Breast epithelium (tissue), 4 donors: ENCODE results near the gene CDH23. TPM values are rescaled to one million over a fixed set of nuclear protein-coding genes. Genes with fewer than 3 reads are reported as not detected.

ENCODE experiments used
- DNase-seq, 2 donors: peaks; one replicate each; pipeline ENCODE4 v3.0.0-alpha.2; 2019; ENCODE audit warnings: low spot score in 2 of 2
- H3K27ac ChIP-seq, 2 donors: fragments of 200-600 bp; sonication (generic) in 1 of 2; one replicate each; pipeline ENCODE4 v1.5.1; 2016 to 2019; ENCODE audit warnings: mild to moderate bottlenecking in 1 of 2
- H3K27me3 ChIP-seq, 2 donors: fragments of 200-600 bp; sonication (generic) in 1 of 2; one replicate each; pipeline versions ENCODE4 v1.5.1 to v1.6.0; 2017 to 2019; ENCODE audit warnings: control low read depth in 1 of 2, mild to moderate bottlenecking in 1 of 2
- H3K36me3 ChIP-seq: fragments of 200-600 bp; one replicate; pipeline ENCODE4 v1.5.1; 2019
- H3K4me1 ChIP-seq, 2 donors: fragments of 200-600 bp; sonication (generic); one replicate each; pipeline ENCODE4 v1.5.1; 2016 to 2019; ENCODE audit warnings: control low read depth in 1 of 2
- H3K4me3 ChIP-seq, 3 donors: fragments of 200-600 bp; sonication (generic); 1 replicate in 2 of 3; 2 replicates in 1 of 3; pipeline ENCODE4 v1.5.1; 2016 to 2019; ENCODE audit warnings: mild to moderate bottlenecking in 3 of 3, moderate library complexity in 2 of 3
- H3K9me3 ChIP-seq, 2 donors: fragments of 200-600 bp; sonication (generic) in 1 of 2; one replicate each; pipeline ENCODE4 v1.5.1; 2016 to 2019; ENCODE audit warnings: control low read depth in 1 of 2
- POLR2A ChIP-seq: fragments of 450-650 bp; IDR thresholded peaks from one replicate; pipeline ENCODE4 v1.6.1; 2016; ENCODE audit warnings: antibody characterized with exemption, mild to moderate bottlenecking, moderate library complexity
- POLR2AphosphoS5 ChIP-seq, 3 donors: sonication (generic); formaldehyde crosslinking; IDR thresholded peaks; one replicate each; pipeline ENCODE4 v1.6.1; 2017; ENCODE audit warnings: antibody characterized with exemption in 3 of 3
- intact Hi-C: fragments of 100-400 bp; cut with DNase I; formaldehyde crosslinking; loops from one replicate; pipeline ENCODE4 v1.15.1; 2023; ENCODE audit warnings: low total_unique reads
- total RNA-seq, 3 donors: library from RNA; depleted of rRNA; stranded (reverse); fragments of >200 nt; gene quantifications; one replicate each; pipeline ENCODE4 v1.1.0, GENCODE V29; 2016
- TF ChIP-seq, protein P1 (sequence below), 3 donors: fragments of 450-650 bp; IDR thresholded peaks; one replicate each; pipeline ENCODE4 v1.5.1; 2016 to 2017; ENCODE audit warnings: antibody characterized with exemption in 3 of 3, mild to moderate bottlenecking in 3 of 3, moderate library complexity in 3 of 3

Gene CDH23
- total RNA-seq, 3 donors from 2014 or later = 8.5 to 13.8 (median 11.6) TPM

DNA sequence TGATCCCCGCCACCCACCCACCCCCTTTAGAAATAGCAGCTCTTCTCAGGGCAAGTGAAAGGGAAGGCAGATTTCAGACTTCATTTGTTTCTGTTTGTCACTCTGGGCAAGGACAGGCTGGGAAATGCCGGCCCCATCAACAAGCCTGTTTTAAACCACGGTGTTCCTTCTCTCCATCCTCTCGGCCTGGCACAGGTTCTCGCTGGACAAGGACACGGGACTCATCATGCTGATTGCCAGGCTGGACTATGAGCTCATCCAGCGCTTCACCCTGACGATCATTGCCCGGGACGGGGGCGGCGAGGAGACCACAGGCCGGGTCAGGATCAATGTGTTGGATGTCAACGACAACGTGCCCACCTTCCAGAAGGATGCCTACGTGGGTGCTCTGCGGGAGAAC is 280.5 kb downstream of the CDH23 start:
- H3K36me3 ChIP-seq = no peaks in the 10 kb centered on the region
- no peak overlapping the region for H3K4me3 ChIP-seq
- H3K4me1 ChIP-seq = no peaks in the 10 kb centered on the region
- intact Hi-C loops = no loop called here
- H3K9me3 ChIP-seq = no peaks in the 10 kb centered on the region
- no peak for DNase-seq
- no peak overlapping the region for H3K27ac ChIP-seq
- TF ChIP-seq POLR2A (no peak), POLR2AphosphoS5 (IDR thresholded peaks at IDR 0.05) (no peak)
- TF ChIP-seq, protein P1, sequence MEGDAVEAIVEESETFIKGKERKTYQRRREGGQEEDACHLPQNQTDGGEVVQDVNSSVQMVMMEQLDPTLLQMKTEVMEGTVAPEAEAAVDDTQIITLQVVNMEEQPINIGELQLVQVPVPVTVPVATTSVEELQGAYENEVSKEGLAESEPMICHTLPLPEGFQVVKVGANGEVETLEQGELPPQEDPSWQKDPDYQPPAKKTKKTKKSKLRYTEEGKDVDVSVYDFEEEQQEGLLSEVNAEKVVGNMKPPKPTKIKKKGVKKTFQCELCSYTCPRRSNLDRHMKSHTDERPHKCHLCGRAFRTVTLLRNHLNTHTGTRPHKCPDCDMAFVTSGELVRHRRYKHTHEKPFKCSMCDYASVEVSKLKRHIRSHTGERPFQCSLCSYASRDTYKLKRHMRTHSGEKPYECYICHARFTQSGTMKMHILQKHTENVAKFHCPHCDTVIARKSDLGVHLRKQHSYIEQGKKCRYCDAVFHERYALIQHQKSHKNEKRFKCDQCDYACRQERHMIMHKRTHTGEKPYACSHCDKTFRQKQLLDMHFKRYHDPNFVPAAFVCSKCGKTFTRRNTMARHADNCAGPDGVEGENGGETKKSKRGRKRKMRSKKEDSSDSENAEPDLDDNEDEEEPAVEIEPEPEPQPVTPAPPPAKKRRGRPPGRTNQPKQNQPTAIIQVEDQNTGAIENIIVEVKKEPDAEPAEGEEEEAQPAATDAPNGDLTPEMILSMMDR (IDR thresholded peaks at IDR 0.05) = no peak
- H3K27me3 ChIP-seq = no peaks in the 10 kb centered on the region

DNA sequence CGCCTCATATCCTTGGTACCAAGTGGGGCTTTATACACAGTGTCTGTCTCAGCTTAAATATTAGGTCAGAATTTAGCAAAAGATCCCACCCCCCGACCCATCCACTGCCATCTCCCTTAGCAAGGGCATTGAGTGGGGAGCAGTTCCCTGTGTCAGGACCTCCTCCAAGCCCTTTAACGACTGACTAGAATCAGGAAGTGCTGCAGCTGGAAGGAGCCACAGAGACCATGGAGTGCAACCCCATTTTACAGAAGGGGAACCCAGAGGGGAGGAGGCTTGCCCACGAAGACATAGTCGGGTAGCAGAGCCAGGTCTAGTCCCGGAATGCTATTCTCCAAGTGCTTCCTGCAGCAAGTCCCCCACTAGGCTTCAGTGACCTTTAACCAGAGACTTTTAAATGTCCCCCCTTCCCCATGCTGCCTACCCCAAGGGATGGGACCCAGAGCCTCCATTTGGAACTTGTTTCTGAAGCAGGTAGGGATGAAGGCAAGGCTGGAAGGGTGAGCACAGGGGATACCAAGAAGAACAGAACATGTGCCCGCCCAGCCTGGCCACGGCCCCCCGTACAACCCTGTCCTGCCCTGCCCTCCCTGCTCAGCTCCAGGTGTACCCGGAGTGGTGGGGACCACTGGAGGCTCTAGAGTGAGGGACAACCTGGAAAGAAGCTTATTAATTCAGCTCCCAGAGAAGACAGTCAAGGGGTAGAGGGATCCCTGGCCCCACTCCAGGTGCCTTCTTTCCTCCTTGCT is 281.5 kb downstream of the CDH23 start:
- no peak overlapping the region for H3K4me3 ChIP-seq
- no peak for TF ChIP-seq POLR2A
- no peak for TF ChIP-seq POLR2AphosphoS5 (IDR thresholded peaks at IDR 0.05)
- TF ChIP-seq, protein P1 (IDR thresholded peaks at IDR 0.05) = no peak

DNA sequence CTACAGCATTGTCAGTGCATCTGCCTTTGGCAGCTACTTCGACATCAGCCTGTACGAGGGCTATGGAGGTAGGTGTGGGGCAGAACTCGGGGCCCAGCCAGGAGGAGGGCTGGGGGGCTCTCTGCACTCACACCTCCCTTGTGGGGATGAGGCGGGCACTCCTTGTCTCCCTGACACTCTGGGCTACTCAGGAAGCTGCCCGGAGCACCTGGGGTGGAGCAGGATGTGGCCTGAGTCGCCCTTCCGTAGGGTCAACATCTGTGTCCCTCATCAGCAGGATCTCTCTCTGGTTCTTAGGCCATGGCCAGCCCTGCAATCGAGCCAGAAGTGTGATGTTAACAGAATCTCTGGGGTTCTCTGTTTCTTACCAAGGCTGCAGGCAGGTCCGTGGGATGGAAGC is 282.7 kb downstream of the CDH23 start:
- Histone ChIP-seq H3K36me3 (no peaks in the 10 kb centered on the region), H3K27ac (no peak overlapping the region), H3K4me1 (no peaks in the 10 kb centered on the region), H3K27me3 (no peaks in the 10 kb centered on the region), H3K4me3 (no peak overlapping the region), H3K9me3 (no peaks in the 10 kb centered on the region)
- no peak for TF ChIP-seq POLR2AphosphoS5 (IDR thresholded peaks at IDR 0.05)
- intact Hi-C loops = no loop called here
- no peak for DNase-seq

More for the DNA sequence above, 281.5 kb downstream of the CDH23 start:
- H3K9me3 ChIP-seq = no peaks in the 10 kb centered on the region
- no peak for DNase-seq
- no peaks in the 10 kb centered on the region for H3K27me3 ChIP-seq
- H3K36me3 ChIP-seq = no peaks in the 10 kb centered on the region
- intact Hi-C loops = no loop called here
- no peak overlapping the region for H3K27ac ChIP-seq
- no peaks in the 10 kb centered on the region for H3K4me1 ChIP-seq

DNA sequence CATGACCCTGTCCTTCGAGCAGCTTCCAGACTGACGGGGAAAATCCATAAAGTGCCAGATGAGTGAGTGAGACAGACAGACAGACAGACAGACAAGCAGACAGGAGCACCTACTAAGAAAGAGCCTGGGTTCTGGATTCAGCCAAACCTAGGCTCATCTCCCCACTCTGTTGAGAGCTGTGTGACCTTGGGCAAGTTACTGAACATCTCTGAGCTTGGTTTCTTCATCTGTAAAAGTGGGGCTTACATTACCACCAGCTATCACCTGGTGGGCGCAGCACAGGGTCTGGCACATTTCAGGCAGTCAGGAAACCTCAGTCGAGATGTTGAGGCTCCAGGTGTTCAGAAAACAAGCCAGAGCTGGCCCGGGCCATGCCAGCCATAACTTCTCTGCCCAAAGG is 285.3 kb downstream of the CDH23 start:
- no peak for DNase-seq
- no peaks in the 10 kb centered on the region for H3K9me3 ChIP-seq
- TF ChIP-seq POLR2A (no peak), POLR2AphosphoS5 (IDR thresholded peaks at IDR 0.05) (no peak)
- TF ChIP-seq, protein P1 (IDR thresholded peaks at IDR 0.05) = no peak
- no peak overlapping the region for H3K27ac ChIP-seq
- no peaks in the 10 kb centered on the region for H3K36me3 ChIP-seq
- H3K4me1 ChIP-seq = no peaks in the 10 kb centered on the region
- intact Hi-C loops = no loop called here
- H3K4me3 ChIP-seq = no peak overlapping the region
- no peaks in the 10 kb centered on the region for H3K27me3 ChIP-seq

DNA sequence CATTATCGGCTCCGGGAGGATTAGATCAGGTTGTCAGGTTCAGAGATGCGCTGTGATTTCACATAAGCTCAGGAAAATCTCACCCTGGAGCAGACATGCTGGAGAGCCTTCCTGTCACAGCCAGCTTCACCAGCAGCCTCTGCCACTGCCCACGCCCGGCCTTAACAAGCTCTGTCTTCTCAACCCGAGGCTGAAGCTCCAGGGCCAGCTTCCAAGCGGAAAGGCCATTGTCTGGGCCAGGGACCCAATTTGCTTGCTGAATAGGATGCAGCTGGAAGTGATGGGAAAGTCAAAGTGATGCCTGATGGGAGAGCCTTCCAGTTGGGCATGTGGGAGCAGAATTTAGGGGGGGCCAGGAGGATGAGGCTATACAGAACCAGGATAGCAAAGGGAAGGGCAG is 286.6 kb downstream of the CDH23 start:
- TF ChIP-seq, protein P1 (IDR thresholded peaks at IDR 0.05) = no peak
- no peak for TF ChIP-seq POLR2AphosphoS5 (IDR thresholded peaks at IDR 0.05)
- TF ChIP-seq POLR2A = no peak

More for the DNA sequence above, 286.6 kb downstream of the CDH23 start:
- Histone ChIP-seq H3K4me3 (no peak overlapping the region), H3K4me1 (no peaks in the 10 kb centered on the region), H3K27ac (no peak overlapping the region), H3K9me3 (no peaks in the 10 kb centered on the region), H3K27me3 (no peaks in the 10 kb centered on the region), H3K36me3 (no peaks in the 10 kb centered on the region)
- no peak for DNase-seq
- intact Hi-C loops = no loop called here
